Ammon's horn (tissue), 1 donor: Measurements from ENCODE around the gene NOP56.
A peak's percentile ranks its signal among the peaks of the same experiment; 100 is the strongest.
"Not testable (repeated sequence)": the region's sequence is repeated elsewhere in the genome, so short reads cannot be mapped to it uniquely, and the experiment has no call there.

Experiments used
- DNase-seq: peaks from one replicate; pipeline ENCODE4 v3.0.0-alpha.2; 2016; ENCODE audit warnings: low spot score

The NOP56 gene

GRCh38 chr20:2643708-2644107 is 8.7 kb upstream of the NOP56 start:
- no peak for DNase-seq

GRCh38 chr20:2652724-2653555 is 508 bp downstream of the NOP56 start:
- peak; percentile 20 for DNase-seq

- DNase-seq = no peak
Observed at GRCh38 chr20:2653556-2654383, 1.3 kb downstream of the NOP56 start.

- no peak for DNase-seq
Observed at GRCh38 chr20:2654384-2654822, 2.0 kb downstream of the NOP56 start.

GRCh38 chr20:2654831-2655230 is 2.4 kb downstream of the NOP56 start:
- DNase-seq = no peak

GRCh38 chr20:2655331-2656116 is 3.1 kb downstream of the NOP56 start:
- DNase-seq = no peak

- DNase-seq = no peak
Observed at GRCh38 chr20:2656471-2657117, 4.2 kb downstream of the NOP56 start.

- DNase-seq = no peak
Observed at GRCh38 chr20:2657241-2657640, 4.8 kb downstream of the NOP56 start.

GRCh38 chr20:2657674-2658073 is 5.2 kb downstream of the NOP56 start:
- no peak for DNase-seq

GRCh38 chr20:2658414-2659354 is 6.3 kb downstream of the NOP56 start:
- no peak for DNase-seq

- no peak for DNase-seq
Observed at GRCh38 chr20:2659547-2659946, 7.1 kb downstream of the NOP56 start.

GRCh38 chr20:2663364-2663886 is 11.0 kb downstream of the NOP56 start:
- no peak for DNase-seq

GRCh38 chr20:2663887-2664719 is 11.7 kb downstream of the NOP56 start, which contains the start of gene IDH3B:
TSS of gene IDH3B (minus strand) at chr20:2664216. CDS start at chr20:2664188, 28 bp downstream.
- DNase-seq = peak; percentile 94

- no peak for DNase-seq
Observed at GRCh38 chr20:2671977-2672376, 19.5 kb downstream of the NOP56 start.

- no peak for DNase-seq
Observed at GRCh38 chr20:2672446-2672845, 20.0 kb downstream of the NOP56 start.

GRCh38 chr20:2673453-2673852 is 21.0 kb downstream of the NOP56 start:
- no peak for DNase-seq

- no peak for DNase-seq
Observed at GRCh38 chr20:2680046-2680445, 27.6 kb downstream of the NOP56 start.

- not testable (repeated sequence) for DNase-seq
Observed at GRCh38 chr20:2682040-2682439, 29.6 kb downstream of the NOP56 start.

- DNase-seq = not testable (repeated sequence)
Observed at GRCh38 chr20:2684817-2685216, 32.4 kb downstream of the NOP56 start.
